Stromal cell of bone marrow (primary cell): Measurements from ENCODE around the gene MFF.

Experiments used
- DNase-seq: peaks from one replicate; pipeline ENCODE4 v3.0.0-alpha.2; 2012; ENCODE audit warnings: low read depth

The MFF gene

GRCh38 chr2:227406177-227407031 is 81.4 kb downstream of the MFF start:
- peak; percentile 95 for DNase-seq
